DOHH2 (cell line): Measurements from ENCODE around the gene PTGR1.

ENCODE experiments used
- CTCF ChIP-seq: fragments of 200-600 bp; sonication (generic); IDR thresholded peaks from one replicate; pipeline ENCODE4 v1.5.1; 2014; ENCODE audit warnings: antibody characterized with exemption, mild to moderate bottlenecking, low read depth, low read length; ENCODE audit not compliant: poor library complexity, severe bottlenecking
- EZH2phosphoT487 ChIP-seq: fragments of 200-600 bp; sonication (generic); IDR thresholded peaks from 2 replicates; pipeline ENCODE4 v1.6.1; 2017; ENCODE audit warnings: borderline replicate concordance, mild to moderate bottlenecking, antibody characterized with exemption, low read length, moderate library complexity, mixed read lengths

GRCh38 chr9:111542497-111543254, 56.8 kb downstream of the PTGR1 start:
- TF ChIP-seq CTCF (no peak), EZH2phosphoT487 (no peak)
